HepG2 (cell line): ENCODE data around the gene CLCN1. TPM values are rescaled to one million over a fixed set of nuclear protein-coding genes. Genes with fewer than 3 reads are reported as not detected.

ENCODE experiments used
- AKAP8 ChIP-seq: sonication (generic); formaldehyde crosslinking; IDR thresholded peaks from 2 replicates; pipeline ENCODE4 v1.5.1; 2020; ENCODE audit warnings: mild to moderate bottlenecking, missing genetic modification reagents
- GATAD1 ChIP-seq: IDR thresholded peaks from 2 replicates; pipeline ENCODE4 v1.6.1; 2016; ENCODE audit warnings: missing genetic modification reagents, missing compliant biosample characterization
- MATR3 ChIP-seq: sonication (generic); formaldehyde crosslinking; IDR thresholded peaks from 2 replicates; pipeline ENCODE4 v1.4.0; 2020; ENCODE audit warnings: missing genetic modification reagents
- MAZ ChIP-seq, 2 experiments: sonication (generic) in 1 of 2; formaldehyde crosslinking in 1 of 2; IDR thresholded peaks; 2 replicates each; pipeline versions ENCODE4 v1.5.0 to v1.6.1; 2012 to 2020; ENCODE audit warnings: low read depth in 2 of 2, mild to moderate bottlenecking in 2 of 2, borderline replicate concordance in 1 of 2, improper control_type of control experiment in 1 of 2, low read length in 1 of 2, missing genetic modification reagents in 1 of 2, moderate library complexity in 1 of 2
- MED8 ChIP-seq: sonication (generic); formaldehyde crosslinking; IDR thresholded peaks from 2 replicates; pipeline ENCODE4 v1.8.1; 2023; ENCODE audit warnings: mild to moderate bottlenecking, missing genetic modification reagents; ENCODE audit not compliant: insufficient replicate concordance
- ZNF772 ChIP-seq: sonication (generic); formaldehyde crosslinking; IDR thresholded peaks from 2 replicates; pipeline ENCODE4 v1.5.0; 2020; ENCODE audit warnings: mild to moderate bottlenecking, missing genetic modification reagents
- ZSCAN31 ChIP-seq: sonication (generic); formaldehyde crosslinking; IDR thresholded peaks from 2 replicates; pipeline ENCODE4 v1.5.0; 2020; ENCODE audit warnings: low read depth, mild to moderate bottlenecking, missing genetic modification reagents
- polyA plus RNA-seq, 8 experiments: library from polyadenylated mRNA; depleted of rRNA in 3 of 8; stranded (reverse) in 7 of 8; unstranded in 1 of 8; fragments of >200 nt; fragmentation: Illumina TruSeq in 4 of 8; extraction: Trizol in 4 of 8; gene quantifications; 2 replicates each; pipeline versions ENCODE4 v1.2.1 to v1.2.3, GENCODE V29; 2011 to 2016; ENCODE audit warnings: low read depth in 4 of 8, missing spikeins in 1 of 8, mixed read lengths in 1 of 8; ENCODE audit not compliant: insufficient read depth in 1 of 8
- total RNA-seq, 5 experiments: library from RNA; depleted of rRNA; stranded (reverse); fragments of >200 nt; fragmentation: Illumina TruSeq; extraction: Trizol; gene quantifications; 2 replicates each; pipeline ENCODE4 v1.2.3, GENCODE V29; 2016; ENCODE audit warnings: low read depth in 1 of 5
- TF ChIP-seq, protein P1 (sequence below): sonication (generic); formaldehyde crosslinking; IDR thresholded peaks from 2 replicates; pipeline ENCODE4 v1.4.0; 2020; ENCODE audit warnings: missing genetic modification reagents
- TF ChIP-seq, protein P2 (sequence below): sonication (generic); formaldehyde crosslinking; IDR thresholded peaks from 2 replicates; pipeline ENCODE4 v1.4.0; 2020; ENCODE audit warnings: missing genetic modification reagents, borderline replicate concordance
- TF ChIP-seq, protein P3 (sequence below): sonication (generic); formaldehyde crosslinking; IDR thresholded peaks from 2 replicates; pipeline ENCODE4 v1.4.0; 2020; ENCODE audit warnings: mild to moderate bottlenecking, missing genetic modification reagents, borderline replicate concordance
- TF ChIP-seq, protein P4 (sequence below), 2 experiments: sonication (generic) in 1 of 2; formaldehyde crosslinking in 1 of 2; IDR thresholded peaks; 2 replicates each; pipeline versions ENCODE4 v1.4.0 to v1.6.1; 2018 to 2020; ENCODE audit warnings: missing genetic modification reagents in 2 of 2, borderline replicate concordance in 1 of 2, low read depth in 1 of 2, mild to moderate bottlenecking in 1 of 2, missing biosample characterization in 1 of 2
- TF ChIP-seq, protein P5 (sequence below): sonication (generic); formaldehyde crosslinking; IDR thresholded peaks from 2 replicates; pipeline ENCODE4 v1.8.0; 2022; ENCODE audit warnings: mild to moderate bottlenecking, missing genetic modification reagents, moderate library complexity
- TF ChIP-seq, protein P6 (sequence below): sonication (generic); formaldehyde crosslinking; IDR thresholded peaks from 2 replicates; pipeline ENCODE4 v1.4.0; 2020; ENCODE audit warnings: mild to moderate bottlenecking, missing genetic modification reagents

CLCN1 gene
- total and polyA plus RNA-seq, 2 of the 13 experiments (the other 11 are each of a cell fraction or from before 2014, with no cell fraction given) = 0.01 TPM; not detected in 1

DNA sequence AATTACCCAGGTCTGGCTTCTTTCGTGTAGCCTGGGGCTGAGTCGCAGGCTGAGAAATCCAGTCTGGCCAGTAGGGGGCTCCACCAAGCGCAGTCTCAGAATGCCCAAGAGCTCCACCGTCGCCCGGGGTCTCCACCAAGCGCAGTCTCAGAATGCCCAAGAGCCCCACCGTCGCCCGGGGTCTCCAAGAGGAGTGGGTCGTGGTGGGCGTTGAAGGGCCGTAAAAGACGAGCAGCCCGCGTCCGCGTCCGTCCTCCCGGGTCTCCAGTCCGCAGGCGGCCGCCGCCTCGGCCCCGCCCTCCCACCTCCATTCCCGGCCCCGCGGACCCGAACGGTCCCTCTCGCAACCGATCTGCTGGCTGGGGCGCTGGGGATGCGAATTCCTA is 64.3 kb downstream of the CLCN1 start (continued):
- TF ChIP-seq, protein P1, sequence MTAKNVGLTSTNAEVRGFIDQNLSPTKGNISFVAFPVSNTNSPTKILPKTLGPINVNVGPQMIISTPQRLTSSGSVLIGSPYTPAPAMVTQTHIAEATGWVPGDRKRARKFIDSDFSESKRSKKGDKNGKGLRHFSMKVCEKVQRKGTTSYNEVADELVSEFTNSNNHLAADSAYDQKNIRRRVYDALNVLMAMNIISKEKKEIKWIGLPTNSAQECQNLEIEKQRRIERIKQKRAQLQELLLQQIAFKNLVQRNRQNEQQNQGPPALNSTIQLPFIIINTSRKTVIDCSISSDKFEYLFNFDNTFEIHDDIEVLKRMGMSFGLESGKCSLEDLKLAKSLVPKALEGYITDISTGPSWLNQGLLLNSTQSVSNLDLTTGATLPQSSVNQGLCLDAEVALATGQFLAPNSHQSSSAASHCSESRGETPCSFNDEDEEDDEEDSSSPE (CRISPR knock-in tag) = no peak
- TF ChIP-seq ZSCAN31 (CRISPR knock-in tag) (no peak), AKAP8 (CRISPR knock-in tag) (no peak), GATAD1 (CRISPR knock-in tag) (no peak), MED8 (CRISPR knock-in tag) (no peak), ZNF772 (CRISPR knock-in tag) (no peak), MAZ (IDR thresholded peaks at IDR 0.05; ENCODE audit: borderline replicate concordance, low read depth, low read length) (no peak), MAZ (CRISPR knock-in tag; IDR thresholded peaks at IDR 0.05; ENCODE audit: low read depth) (no peak; the same call in 1 of the 2 replicates), MATR3 (CRISPR knock-in tag) (no peak)
- TF ChIP-seq, protein P2, sequence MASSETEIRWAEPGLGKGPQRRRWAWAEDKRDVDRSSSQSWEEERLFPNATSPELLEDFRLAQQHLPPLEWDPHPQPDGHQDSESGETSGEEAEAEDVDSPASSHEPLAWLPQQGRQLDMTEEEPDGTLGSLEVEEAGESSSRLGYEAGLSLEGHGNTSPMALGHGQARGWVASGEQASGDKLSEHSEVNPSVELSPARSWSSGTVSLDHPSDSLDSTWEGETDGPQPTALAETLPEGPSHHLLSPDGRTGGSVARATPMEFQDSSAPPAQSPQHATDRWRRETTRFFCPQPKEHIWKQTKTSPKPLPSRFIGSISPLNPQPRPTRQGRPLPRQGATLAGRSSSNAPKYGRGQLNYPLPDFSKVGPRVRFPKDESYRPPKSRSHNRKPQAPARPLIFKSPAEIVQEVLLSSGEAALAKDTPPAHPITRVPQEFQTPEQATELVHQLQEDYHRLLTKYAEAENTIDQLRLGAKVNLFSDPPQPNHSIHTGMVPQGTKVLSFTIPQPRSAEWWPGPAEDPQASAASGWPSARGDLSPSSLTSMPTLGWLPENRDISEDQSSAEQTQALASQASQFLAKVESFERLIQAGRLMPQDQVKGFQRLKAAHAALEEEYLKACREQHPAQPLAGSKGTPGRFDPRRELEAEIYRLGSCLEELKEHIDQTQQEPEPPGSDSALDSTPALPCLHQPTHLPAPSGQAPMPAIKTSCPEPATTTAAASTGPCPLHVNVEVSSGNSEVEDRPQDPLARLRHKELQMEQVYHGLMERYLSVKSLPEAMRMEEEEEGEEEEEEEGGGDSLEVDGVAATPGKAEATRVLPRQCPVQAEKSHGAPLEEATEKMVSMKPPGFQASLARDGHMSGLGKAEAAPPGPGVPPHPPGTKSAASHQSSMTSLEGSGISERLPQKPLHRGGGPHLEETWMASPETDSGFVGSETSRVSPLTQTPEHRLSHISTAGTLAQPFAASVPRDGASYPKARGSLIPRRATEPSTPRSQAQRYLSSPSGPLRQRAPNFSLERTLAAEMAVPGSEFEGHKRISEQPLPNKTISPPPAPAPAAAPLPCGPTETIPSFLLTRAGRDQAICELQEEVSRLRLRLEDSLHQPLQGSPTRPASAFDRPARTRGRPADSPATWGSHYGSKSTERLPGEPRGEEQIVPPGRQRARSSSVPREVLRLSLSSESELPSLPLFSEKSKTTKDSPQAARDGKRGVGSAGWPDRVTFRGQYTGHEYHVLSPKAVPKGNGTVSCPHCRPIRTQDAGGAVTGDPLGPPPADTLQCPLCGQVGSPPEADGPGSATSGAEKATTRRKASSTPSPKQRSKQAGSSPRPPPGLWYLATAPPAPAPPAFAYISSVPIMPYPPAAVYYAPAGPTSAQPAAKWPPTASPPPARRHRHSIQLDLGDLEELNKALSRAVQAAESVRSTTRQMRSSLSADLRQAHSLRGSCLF (CRISPR knock-in tag) = no peak
- TF ChIP-seq, protein P3, sequence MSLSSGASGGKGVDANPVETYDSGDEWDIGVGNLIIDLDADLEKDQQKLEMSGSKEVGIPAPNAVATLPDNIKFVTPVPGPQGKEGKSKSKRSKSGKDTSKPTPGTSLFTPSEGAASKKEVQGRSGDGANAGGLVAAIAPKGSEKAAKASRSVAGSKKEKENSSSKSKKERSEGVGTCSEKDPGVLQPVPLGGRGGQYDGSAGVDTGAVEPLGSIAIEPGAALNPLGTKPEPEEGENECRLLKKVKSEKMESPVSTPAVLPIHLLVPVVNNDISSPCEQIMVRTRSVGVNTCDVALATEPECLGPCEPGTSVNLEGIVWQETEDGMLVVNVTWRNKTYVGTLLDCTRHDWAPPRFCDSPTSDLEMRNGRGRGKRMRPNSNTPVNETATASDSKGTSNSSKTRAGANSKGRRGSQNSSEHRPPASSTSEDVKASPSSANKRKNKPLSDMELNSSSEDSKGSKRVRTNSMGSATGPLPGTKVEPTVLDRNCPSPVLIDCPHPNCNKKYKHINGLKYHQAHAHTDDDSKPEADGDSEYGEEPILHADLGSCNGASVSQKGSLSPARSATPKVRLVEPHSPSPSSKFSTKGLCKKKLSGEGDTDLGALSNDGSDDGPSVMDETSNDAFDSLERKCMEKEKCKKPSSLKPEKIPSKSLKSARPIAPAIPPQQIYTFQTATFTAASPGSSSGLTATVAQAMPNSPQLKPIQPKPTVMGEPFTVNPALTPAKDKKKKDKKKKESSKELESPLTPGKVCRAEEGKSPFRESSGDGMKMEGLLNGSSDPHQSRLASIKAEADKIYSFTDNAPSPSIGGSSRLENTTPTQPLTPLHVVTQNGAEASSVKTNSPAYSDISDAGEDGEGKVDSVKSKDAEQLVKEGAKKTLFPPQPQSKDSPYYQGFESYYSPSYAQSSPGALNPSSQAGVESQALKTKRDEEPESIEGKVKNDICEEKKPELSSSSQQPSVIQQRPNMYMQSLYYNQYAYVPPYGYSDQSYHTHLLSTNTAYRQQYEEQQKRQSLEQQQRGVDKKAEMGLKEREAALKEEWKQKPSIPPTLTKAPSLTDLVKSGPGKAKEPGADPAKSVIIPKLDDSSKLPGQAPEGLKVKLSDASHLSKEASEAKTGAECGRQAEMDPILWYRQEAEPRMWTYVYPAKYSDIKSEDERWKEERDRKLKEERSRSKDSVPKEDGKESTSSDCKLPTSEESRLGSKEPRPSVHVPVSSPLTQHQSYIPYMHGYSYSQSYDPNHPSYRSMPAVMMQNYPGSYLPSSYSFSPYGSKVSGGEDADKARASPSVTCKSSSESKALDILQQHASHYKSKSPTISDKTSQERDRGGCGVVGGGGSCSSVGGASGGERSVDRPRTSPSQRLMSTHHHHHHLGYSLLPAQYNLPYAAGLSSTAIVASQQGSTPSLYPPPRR (CRISPR knock-in tag) = no peak
- TF ChIP-seq, protein P4, sequence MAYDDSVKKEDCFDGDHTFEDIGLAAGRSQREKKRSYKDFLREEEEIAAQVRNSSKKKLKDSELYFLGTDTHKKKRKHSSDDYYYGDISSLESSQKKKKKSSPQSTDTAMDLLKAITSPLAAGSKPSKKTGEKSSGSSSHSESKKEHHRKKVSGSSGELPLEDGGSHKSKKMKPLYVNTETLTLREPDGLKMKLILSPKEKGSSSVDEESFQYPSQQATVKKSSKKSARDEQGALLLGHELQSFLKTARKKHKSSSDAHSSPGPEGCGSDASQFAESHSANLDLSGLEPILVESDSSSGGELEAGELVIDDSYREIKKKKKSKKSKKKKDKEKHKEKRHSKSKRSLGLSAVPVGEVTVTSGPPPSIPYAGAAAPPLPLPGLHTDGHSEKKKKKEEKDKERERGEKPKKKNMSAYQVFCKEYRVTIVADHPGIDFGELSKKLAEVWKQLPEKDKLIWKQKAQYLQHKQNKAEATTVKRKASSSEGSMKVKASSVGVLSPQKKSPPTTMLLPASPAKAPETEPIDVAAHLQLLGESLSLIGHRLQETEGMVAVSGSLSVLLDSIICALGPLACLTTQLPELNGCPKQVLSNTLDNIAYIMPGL (CRISPR knock-in tag; IDR thresholded peaks at IDR 0.05; ENCODE audit: borderline replicate concordance in 1 of 2, low read depth in 1 of 2) = peak in 1 of 2 experiments; percentile 72; a peak in 3 of 4 replicates
- TF ChIP-seq, protein P5, sequence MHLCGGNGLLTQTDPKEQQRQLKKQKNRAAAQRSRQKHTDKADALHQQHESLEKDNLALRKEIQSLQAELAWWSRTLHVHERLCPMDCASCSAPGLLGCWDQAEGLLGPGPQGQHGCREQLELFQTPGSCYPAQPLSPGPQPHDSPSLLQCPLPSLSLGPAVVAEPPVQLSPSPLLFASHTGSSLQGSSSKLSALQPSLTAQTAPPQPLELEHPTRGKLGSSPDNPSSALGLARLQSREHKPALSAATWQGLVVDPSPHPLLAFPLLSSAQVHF = no peak
- TF ChIP-seq, protein P6, sequence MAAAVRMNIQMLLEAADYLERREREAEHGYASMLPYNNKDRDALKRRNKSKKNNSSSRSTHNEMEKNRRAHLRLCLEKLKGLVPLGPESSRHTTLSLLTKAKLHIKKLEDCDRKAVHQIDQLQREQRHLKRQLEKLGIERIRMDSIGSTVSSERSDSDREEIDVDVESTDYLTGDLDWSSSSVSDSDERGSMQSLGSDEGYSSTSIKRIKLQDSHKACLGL (CRISPR knock-in tag) = no peak
